ENCODE results near the gene CFAP58.

The CFAP58 gene

GRCh38 chr10:104424719-104425118 is 71.1 kb downstream of the CFAP58 start:
- no peak overlapping the region for H3K4me3 Mint-ChIP-seq

DNA sequence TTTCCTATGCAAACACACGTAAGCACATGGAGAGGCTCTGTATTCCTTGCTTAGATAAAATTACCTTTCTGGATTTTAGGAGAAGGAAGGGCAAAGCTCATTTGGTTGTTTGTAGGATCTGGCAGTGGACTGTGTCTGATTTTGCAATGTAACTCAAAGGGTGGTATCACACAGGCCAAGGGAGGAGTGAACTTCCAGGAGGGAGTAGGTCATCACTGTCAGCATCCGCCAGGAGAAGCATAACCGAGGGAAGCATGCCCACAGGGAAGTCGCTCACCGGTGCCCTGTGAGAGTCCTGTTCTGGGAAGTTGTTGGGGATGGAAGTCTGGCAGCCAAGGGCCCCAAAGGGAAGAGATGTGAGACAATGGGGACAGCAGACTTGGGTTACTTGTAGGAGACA is 74.4 kb downstream of the CFAP58 start:
- Mint-ChIP-seq H3K27me3 (ENCODE audit: low read depth) (no peaks in the 10 kb centered on the region), H3K27ac (no peak overlapping the region), H3K4me3 (no peak overlapping the region), H3K9me3 (no peaks in the 10 kb centered on the region), H3K4me1 (peaks cover 9% of the 10 kb centered on the region), H3K36me3 (ENCODE audit: low read depth) (no peaks in the 10 kb centered on the region)
- TF ChIP-seq, protein P1, sequence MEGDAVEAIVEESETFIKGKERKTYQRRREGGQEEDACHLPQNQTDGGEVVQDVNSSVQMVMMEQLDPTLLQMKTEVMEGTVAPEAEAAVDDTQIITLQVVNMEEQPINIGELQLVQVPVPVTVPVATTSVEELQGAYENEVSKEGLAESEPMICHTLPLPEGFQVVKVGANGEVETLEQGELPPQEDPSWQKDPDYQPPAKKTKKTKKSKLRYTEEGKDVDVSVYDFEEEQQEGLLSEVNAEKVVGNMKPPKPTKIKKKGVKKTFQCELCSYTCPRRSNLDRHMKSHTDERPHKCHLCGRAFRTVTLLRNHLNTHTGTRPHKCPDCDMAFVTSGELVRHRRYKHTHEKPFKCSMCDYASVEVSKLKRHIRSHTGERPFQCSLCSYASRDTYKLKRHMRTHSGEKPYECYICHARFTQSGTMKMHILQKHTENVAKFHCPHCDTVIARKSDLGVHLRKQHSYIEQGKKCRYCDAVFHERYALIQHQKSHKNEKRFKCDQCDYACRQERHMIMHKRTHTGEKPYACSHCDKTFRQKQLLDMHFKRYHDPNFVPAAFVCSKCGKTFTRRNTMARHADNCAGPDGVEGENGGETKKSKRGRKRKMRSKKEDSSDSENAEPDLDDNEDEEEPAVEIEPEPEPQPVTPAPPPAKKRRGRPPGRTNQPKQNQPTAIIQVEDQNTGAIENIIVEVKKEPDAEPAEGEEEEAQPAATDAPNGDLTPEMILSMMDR (IDR thresholded peaks at IDR 0.05; ENCODE audit: unreplicated experiment in 3 of 3), result no peak

More at GRCh38 chr10:104424719-104425118, 71.1 kb downstream of the CFAP58 start:
- Mint-ChIP-seq H3K9me3 (no peaks in the 10 kb centered on the region), H3K27me3 (ENCODE audit: low read depth) (no peaks in the 10 kb centered on the region), H3K36me3 (ENCODE audit: low read depth) (no peaks in the 10 kb centered on the region), H3K4me1 (peaks cover 9% of the 10 kb centered on the region), H3K27ac (no peak overlapping the region)
- TF ChIP-seq, protein P1 (IDR thresholded peaks at IDR 0.05; ENCODE audit: unreplicated experiment in 3 of 3), result no peak

- Mint-ChIP-seq H3K4me3 (no peak overlapping the region), H3K27me3 (ENCODE audit: low read depth) (no peaks in the 10 kb centered on the region), H3K36me3 (ENCODE audit: low read depth) (no peaks in the 10 kb centered on the region), H3K9me3 (no peaks in the 10 kb centered on the region), H3K27ac (no peak overlapping the region), H3K4me1 (no peaks in the 10 kb centered on the region)
- TF ChIP-seq, protein P1 (IDR thresholded peaks at IDR 0.05; ENCODE audit: unreplicated experiment in 3 of 3), result no peak
These were observed 76.2 kb downstream of the CFAP58 start for GRCh38 chr10:104429846-104430245.

GRCh38 chr10:104430360-104430759 is 76.7 kb downstream of the CFAP58 start:
- Mint-ChIP-seq H3K4me3 (no peak overlapping the region), H3K36me3 (ENCODE audit: low read depth) (no peaks in the 10 kb centered on the region), H3K27me3 (ENCODE audit: low read depth) (no peaks in the 10 kb centered on the region), H3K9me3 (no peaks in the 10 kb centered on the region), H3K4me1 (no peaks in the 10 kb centered on the region), H3K27ac (no peak overlapping the region)
- TF ChIP-seq, protein P1 (IDR thresholded peaks at IDR 0.05; ENCODE audit: unreplicated experiment in 3 of 3), result no peak

DNA sequence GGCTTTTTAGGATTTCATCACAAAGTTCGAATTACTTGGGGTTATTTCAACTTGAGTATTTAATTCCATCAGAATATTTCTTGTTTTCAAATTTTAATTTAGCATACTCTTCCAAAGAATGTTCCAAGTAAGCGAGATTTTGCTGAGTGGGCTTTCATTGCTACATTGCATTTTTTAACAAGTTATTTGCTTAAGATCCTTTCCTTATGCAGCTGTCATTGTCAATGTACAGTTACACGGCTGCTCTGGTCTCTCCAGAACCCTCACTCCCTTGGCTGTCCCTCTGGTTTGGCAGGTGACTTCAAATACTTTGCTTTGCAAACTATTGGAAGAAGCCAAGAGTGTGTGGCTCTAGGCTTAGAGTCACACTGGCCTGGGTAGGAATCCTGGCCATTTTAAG is 80.0 kb downstream of the CFAP58 start:
- no peaks in the 10 kb centered on the region for H3K36me3 Mint-ChIP-seq (ENCODE audit: low read depth)
- H3K27ac Mint-ChIP-seq, result no peak overlapping the region

DNA sequence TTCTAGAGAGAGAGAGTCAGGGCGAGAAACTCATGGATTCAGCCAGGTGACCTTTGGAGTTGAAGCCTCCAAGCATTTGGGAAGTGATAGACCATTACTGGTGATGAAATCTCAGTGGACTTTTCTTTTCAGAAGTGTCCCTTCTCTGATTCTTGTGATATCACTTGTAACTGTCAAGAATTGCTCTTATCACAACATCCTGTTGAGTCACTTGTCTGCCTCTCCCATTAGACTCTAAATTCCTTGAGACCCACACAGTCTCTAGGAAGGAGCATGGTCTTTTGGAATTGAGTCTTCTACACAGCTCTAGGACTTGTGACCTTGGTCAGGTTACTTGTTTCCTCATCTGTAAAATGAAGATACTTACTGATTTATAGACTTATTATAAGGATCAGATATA is 81.0 kb downstream of the CFAP58 start:
- Mint-ChIP-seq H3K36me3 (ENCODE audit: low read depth) (no peaks in the 10 kb centered on the region), H3K27me3 (ENCODE audit: low read depth) (no peaks in the 10 kb centered on the region), H3K9me3 (no peaks in the 10 kb centered on the region), H3K4me3 (no peak overlapping the region), H3K4me1 (no peaks in the 10 kb centered on the region), H3K27ac (no peak overlapping the region)
- TF ChIP-seq, protein P1 (IDR thresholded peaks at IDR 0.05; ENCODE audit: unreplicated experiment in 3 of 3), result no peak

More for the DNA sequence above, 80.0 kb downstream of the CFAP58 start:
- TF ChIP-seq, protein P1 (IDR thresholded peaks at IDR 0.05; ENCODE audit: unreplicated experiment in 3 of 3), result no peak
- no peaks in the 10 kb centered on the region for H3K27me3 Mint-ChIP-seq (ENCODE audit: low read depth)
- no peaks in the 10 kb centered on the region for H3K9me3 Mint-ChIP-seq
- no peak overlapping the region for H3K4me3 Mint-ChIP-seq
- no peaks in the 10 kb centered on the region for H3K4me1 Mint-ChIP-seq

Measured in nephron (organoid).